GM18870 (cell line): ENCODE measurements around the gene NR2C1.
A peak's percentile ranks its signal among the peaks of the same experiment; 100 is the strongest.
"Not testable (repeated sequence)": the region's sequence is repeated elsewhere in the genome, so short reads cannot be mapped to it uniquely, and the experiment has no call there.

Experiments
- ATAC-seq: cut with Tn5 transposase; IDR thresholded peaks from one replicate; pipeline ENCODE4 v1.9.1; 2021; ENCODE audit warnings: moderate library complexity; ENCODE audit not compliant: unreplicated experiment

NR2C1 gene

GRCh38 chr12:95003213-95003920 is 70.1 kb downstream of the NR2C1 start, which contains the start of gene NDUFA12:
Gene NDUFA12 (minus strand): TSS chr12:95003697. CDS start chr12:95003680, 17 bp downstream.
- ATAC-seq, result peak; percentile 87

GRCh38 chr12:95002754-95003153 is 70.7 kb downstream of the NR2C1 start:
- no peak for ATAC-seq

GRCh38 chr12:94998326-94998725 is 75.1 kb downstream of the NR2C1 start:
- no peak for ATAC-seq

DNA sequence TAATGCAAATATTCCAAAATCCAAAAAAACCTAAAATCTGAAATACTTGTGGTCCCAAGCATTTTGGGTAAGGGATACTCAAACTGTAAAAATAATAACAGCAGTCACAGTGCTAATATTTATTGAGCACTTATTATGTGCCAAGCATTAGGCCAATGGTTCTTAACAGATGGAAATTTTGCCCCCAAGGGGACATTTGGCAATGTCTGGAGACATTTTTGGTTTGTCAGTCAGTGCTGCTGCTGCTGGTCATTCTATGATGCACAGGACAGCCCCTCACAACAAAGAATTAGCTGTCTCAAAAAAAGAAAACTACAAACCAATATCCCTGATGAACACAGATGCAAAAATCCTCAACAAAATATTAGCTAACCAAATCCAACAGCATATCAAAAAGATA is 75.7 kb downstream of the NR2C1 start:
- ATAC-seq, result no peak

DNA sequence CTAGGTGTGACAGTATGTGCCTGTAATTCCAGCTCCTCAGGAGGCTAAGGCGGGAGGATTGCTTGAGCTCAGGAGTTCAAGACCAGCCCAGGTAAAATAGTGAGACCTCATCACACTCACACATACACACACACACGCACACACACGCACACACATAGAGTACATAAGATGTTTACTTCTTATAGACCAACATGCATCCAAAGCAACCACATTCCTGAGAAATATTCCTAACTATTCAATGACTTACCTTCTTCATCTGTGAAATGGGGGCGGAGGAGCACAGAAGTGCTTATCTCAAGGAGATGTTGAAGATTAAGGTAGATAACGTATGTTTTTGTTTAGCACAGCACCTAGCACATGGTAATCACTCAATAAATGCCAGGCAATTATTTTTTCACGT is 76.4 kb downstream of the NR2C1 start:
- no peak for ATAC-seq

DNA sequence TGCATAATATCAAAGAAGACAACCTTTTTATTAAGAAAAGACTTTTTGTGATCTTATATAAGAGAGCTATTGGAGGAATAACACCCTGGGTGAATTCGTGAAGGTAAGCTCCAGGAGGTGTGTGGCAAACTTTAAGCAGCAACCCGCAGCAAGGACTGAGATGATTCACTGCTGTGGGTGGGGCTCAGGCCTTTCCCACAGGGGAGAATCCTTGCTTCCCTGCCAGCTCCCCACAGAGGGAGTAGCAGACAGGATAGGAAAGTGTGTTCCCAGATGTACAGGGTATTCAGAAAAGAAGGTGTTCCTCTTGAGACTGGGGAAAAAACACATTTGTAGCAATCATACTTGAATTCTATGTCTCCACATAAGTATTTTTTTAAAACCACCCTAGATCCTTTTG is 79.1 kb downstream of the NR2C1 start:
- ATAC-seq, result no peak

DNA sequence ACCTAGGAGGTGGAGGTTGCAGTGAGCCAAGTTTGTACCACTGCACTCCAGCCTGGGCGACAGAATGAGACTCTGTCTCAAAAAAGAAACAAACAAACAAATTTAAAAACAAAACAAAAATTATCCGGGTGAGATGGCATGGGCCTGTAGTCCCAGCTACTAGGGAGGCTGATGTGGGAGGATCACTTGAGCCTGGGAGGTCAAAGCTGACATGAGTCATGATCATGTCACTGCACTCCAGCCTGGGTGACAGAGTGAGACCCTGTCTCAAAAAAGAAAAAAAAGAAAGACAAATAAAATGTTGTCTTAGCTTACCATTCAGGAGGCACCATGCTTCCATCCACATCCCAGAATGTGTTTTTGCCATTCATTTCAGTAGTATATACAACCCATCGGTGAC is 79.6 kb downstream of the NR2C1 start:
- not testable (repeated sequence) for ATAC-seq

GRCh38 chr12:94990222-94990621 is 83.2 kb downstream of the NR2C1 start:
- ATAC-seq, result no peak

GRCh38 chr12:94988471-94988870 is 84.9 kb downstream of the NR2C1 start:
- ATAC-seq, result no peak

DNA sequence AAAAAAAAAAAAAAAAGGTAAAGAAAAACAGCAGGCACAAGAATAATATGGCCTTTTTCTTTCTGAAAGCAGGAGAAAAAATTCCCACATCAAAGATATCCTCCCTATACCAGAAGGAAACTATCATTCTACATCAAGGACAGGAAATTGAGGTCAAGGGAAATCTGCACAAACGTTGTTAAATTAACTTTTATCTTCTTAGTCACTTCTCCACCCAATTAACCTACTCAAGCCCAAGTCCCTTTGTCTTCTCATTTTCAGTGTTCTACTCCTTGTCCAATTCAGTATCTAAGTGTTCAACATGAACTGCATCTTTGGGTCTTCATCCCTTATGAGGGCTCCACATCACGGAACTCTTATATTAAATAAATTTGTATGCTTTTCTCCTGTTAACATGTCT is 85.6 kb downstream of the NR2C1 start:
- ATAC-seq, result no peak

DNA sequence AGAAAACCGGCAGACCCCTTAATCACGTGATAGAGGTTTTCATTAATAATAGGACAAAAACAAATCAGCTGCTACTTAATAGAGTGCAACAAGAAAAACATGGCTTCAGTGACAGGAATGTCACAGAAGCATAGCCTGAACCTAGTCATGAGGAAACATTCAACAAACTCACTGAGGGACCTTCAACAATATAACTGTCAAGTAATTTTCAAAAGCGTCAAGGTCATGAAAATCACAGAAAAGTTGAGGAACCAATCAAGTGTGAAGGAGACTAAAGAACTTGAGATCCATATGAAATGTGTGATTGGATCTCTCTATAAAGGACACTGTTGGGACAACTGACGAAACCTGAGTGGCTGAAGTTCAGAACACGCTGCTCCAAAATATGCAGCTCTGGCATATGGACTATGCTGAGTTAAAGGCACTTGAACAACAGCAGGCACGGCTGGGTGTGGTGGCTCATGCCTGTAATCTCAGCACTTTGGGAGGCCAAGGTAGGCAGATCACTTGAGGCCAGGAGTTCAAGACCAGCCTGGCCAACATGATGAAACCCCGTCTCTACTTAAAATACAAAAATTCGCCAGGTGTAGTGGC is 86.2 kb downstream of the NR2C1 start:
- ATAC-seq, result no peak

DNA sequence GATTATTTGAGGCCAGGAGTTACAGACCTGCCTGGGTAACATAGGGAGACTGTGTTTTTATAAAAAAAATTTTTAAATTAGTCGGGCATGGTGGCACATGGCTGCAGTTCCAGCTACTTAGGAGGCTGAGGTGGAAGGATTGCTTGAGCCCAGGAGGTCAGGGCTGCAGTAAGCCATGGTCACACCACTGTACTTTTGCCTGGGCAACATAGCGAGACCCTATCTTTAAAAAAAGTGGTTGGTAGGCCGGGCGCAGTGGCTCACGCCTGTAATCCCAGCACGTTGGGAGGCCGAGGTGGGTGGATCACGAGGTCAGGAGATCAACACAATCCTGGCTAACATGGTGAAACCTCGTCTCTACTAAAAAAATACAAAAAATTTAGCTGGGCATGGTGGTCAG is 88.3 kb downstream of the NR2C1 start:
- ATAC-seq, result not testable (repeated sequence)

DNA sequence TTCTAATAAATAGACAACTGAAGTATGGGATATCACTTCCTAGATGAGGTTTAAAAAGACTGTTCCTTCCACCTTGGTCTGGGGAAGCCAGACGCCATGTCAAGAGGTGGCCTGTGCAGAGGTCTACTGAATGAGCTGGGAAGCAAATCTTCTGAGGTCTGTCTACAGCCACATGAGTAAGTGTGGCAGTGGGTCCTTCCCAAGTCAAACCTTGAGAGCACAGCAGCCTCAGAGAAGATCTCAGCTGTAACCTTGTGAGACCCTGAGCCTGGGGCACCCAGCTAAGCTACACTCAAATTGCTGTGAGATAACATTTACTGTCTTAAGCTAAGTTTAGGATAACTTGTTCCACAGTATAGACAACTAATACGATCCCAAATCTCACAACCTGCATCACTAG is 90.1 kb downstream of the NR2C1 start:
- ATAC-seq, result no peak

- ATAC-seq, result no peak
Measured at GRCh38 chr12:94982456-94982855, 91.0 kb downstream of the NR2C1 start.

DNA sequence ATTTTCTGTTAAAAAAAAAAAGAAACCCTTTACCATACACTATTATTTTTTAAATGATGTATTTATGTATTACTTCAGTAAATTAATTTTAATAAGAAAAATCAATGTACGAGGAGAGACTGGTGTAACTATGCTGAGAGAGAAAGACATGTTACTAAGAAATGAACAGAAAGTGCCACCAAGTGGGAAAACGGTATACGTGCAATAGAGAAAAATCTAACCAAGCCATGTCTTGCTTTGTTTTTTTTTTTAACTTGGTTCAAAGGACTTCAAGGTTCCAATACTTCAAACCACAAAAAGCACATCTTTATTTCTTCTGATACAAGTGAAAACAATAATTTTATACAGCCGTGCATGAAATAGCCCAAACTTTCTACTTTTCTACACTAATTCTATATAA is 92.8 kb downstream of the NR2C1 start:
- no peak for ATAC-seq

- ATAC-seq, result no peak
Measured at GRCh38 chr12:94979941-94980340, 93.5 kb downstream of the NR2C1 start.

GRCh38 chr12:94977766-94978468 is 95.5 kb downstream of the NR2C1 start:
- ATAC-seq, result no peak

- no peak for ATAC-seq
Measured at GRCh38 chr12:94973221-94973620, 100.2 kb downstream of the NR2C1 start.

- ATAC-seq, result no peak
Measured at GRCh38 chr12:94972795-94973194, 100.6 kb downstream of the NR2C1 start.

DNA sequence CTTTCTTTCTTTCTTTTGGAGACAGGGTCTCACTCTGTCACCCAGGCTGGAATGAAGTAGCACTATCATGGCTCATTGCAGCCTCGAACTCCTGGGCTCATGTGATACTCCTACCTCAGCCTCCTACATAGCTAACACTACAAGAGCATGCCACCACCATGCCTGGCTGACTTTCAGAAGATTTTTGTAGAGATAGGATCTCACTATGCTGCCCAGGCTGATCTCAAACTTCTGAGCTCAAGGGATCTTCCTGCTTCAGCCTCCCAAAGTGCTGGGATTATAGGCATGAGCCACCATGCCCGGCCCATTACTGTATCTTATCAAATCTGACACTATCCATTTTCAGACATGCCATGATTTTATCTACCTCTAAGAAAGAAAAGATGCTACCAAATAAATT is 101.5 kb downstream of the NR2C1 start:
- no peak for ATAC-seq

GRCh38 chr12:94970560-94970959 is 102.9 kb downstream of the NR2C1 start:
- ATAC-seq, result no peak
